WTC11 (cell line): ENCODE data around the gene PNMA8C. TPM values are rescaled to one million over a fixed set of nuclear protein-coding genes. Genes with fewer than 3 reads are reported as not detected.

ENCODE experiments used
- ATAC-seq: fragments of 200-7000 bp; cut with Tn5 transposase; 2 replicates; pipeline ENCODE4 v1.10.0; 2021; ENCODE audit warnings: mild to moderate bottlenecking, moderate library complexity
- CTCF ChIA-PET: fragments of 300-600 bp; sonication (Branson Sonifier 250); formaldehyde crosslinking; loops from one replicate; lab custom pipeline; 2021; ENCODE audit warnings: antibody characterized with exemption; lab: Charles Lee
- POLR2A ChIA-PET: fragments of 350-600 bp; sonication (Branson Sonifier 250); formaldehyde crosslinking; loops from one replicate; lab custom pipeline; 2021; ENCODE audit warnings: antibody characterized with exemption; lab: Charles Lee
- DNase-seq: peaks from one replicate; pipeline ENCODE4 v3.0.0; 2021; ENCODE audit warnings: low spot score
- H3K27ac Mint-ChIP-seq: 2 replicates; pipeline ENCODE4 v1.8.0; 2021; ENCODE audit warnings: mixed read lengths
- H3K27me3 Mint-ChIP-seq: 2 replicates; pipeline ENCODE4 v1.8.0; 2021; ENCODE audit warnings: low read depth, mild to moderate bottlenecking, moderate library complexity, mixed read lengths
- H3K36me3 Mint-ChIP-seq: 2 replicates; pipeline ENCODE4 v1.8.0; 2021; ENCODE audit warnings: mixed read lengths
- H3K4me1 Mint-ChIP-seq: 2 replicates; pipeline ENCODE4 v1.8.0; 2022; ENCODE audit warnings: mixed read lengths
- H3K4me3 Mint-ChIP-seq: 2 replicates; pipeline ENCODE4 v1.8.0; 2021; ENCODE audit warnings: mild to moderate bottlenecking, moderate library complexity, mixed read lengths
- H3K9me3 Mint-ChIP-seq: 2 replicates; pipeline ENCODE4 v1.8.0; 2021; ENCODE audit warnings: mixed read lengths
- AFF4 ChIP-seq: sonication (generic); formaldehyde crosslinking; IDR thresholded peaks from 2 replicates; pipeline ENCODE4 v1.8.1; 2023; ENCODE audit warnings: mild to moderate bottlenecking, missing genetic modification reagents, borderline replicate concordance
- CDX4 ChIP-seq: fragments of 250-450 bp; sonication (Bioruptor Pico); IDR thresholded peaks from 2 replicates; pipeline ENCODE4 v1.9.0; 2021; ENCODE audit warnings: moderate library complexity, mild to moderate bottlenecking, inconsistent platforms, borderline replicate concordance
- E2F1 ChIP-seq: sonication (generic); formaldehyde crosslinking; IDR thresholded peaks from 2 replicates; pipeline ENCODE4 v1.8.0; 2022; ENCODE audit warnings: mild to moderate bottlenecking, missing genetic modification reagents
- ETV6 ChIP-seq: sonication (generic); formaldehyde crosslinking; IDR thresholded peaks from 2 replicates; pipeline ENCODE4 v1.8.1; 2022; ENCODE audit warnings: mild to moderate bottlenecking, missing genetic modification reagents
- FOXK1 ChIP-seq: sonication (generic); formaldehyde crosslinking; IDR thresholded peaks from 2 replicates; pipeline ENCODE4 v1.8.0; 2022; ENCODE audit warnings: mild to moderate bottlenecking, moderate library complexity, missing genetic modification reagents
- FOXP1 ChIP-seq: sonication (generic); formaldehyde crosslinking; IDR thresholded peaks from 2 replicates; pipeline ENCODE4 v1.8.0; 2022; ENCODE audit warnings: missing genetic modification reagents, mild to moderate bottlenecking, moderate library complexity, borderline replicate concordance
- FOXP4 ChIP-seq: sonication (generic); formaldehyde crosslinking; IDR thresholded peaks from 2 replicates; pipeline ENCODE4 v1.8.0; 2022; ENCODE audit warnings: mild to moderate bottlenecking, missing genetic modification reagents
- GABPB1 ChIP-seq: sonication (generic); formaldehyde crosslinking; IDR thresholded peaks from 2 replicates; pipeline ENCODE4 v1.8.1; 2023; ENCODE audit warnings: mild to moderate bottlenecking, missing genetic modification reagents
- IRF2 ChIP-seq: sonication (generic); formaldehyde crosslinking; IDR thresholded peaks from 2 replicates; pipeline ENCODE4 v1.8.0; 2022; ENCODE audit warnings: low read depth, missing genetic modification reagents, borderline replicate concordance
- JAZF1 ChIP-seq: fragments of 250-450 bp; sonication (Bioruptor Pico); IDR thresholded peaks from 2 replicates; pipeline ENCODE4 v1.9.0; 2021; ENCODE audit warnings: moderate library complexity, mild to moderate bottlenecking, inconsistent platforms
- MAX ChIP-seq: sonication (generic); formaldehyde crosslinking; IDR thresholded peaks from 2 replicates; pipeline ENCODE4 v1.8.0; 2022; ENCODE audit warnings: mild to moderate bottlenecking, missing genetic modification reagents
- PRRX2 ChIP-seq: fragments of 250-450 bp; sonication (Bioruptor Pico); IDR thresholded peaks from 2 replicates; pipeline ENCODE4 v1.8.0; 2021; ENCODE audit warnings: mild to moderate bottlenecking
- SMAD3 ChIP-seq: sonication (generic); formaldehyde crosslinking; IDR thresholded peaks from 2 replicates; pipeline ENCODE4 v1.8.0; 2022; ENCODE audit warnings: missing genetic modification reagents, mild to moderate bottlenecking, borderline replicate concordance
- TEAD4 ChIP-seq: sonication (generic); formaldehyde crosslinking; IDR thresholded peaks from 2 replicates; pipeline ENCODE4 v1.8.0; 2022; ENCODE audit warnings: mild to moderate bottlenecking, missing genetic modification reagents
- USF1 ChIP-seq: sonication (generic); formaldehyde crosslinking; IDR thresholded peaks from 2 replicates; pipeline ENCODE4 v1.8.0; 2022; ENCODE audit warnings: mild to moderate bottlenecking, missing genetic modification reagents
- USF2 ChIP-seq: sonication (generic); formaldehyde crosslinking; IDR thresholded peaks from 2 replicates; pipeline ENCODE4 v1.8.1; 2023; ENCODE audit warnings: mild to moderate bottlenecking, missing genetic modification reagents, moderate library complexity
- ZNF396 ChIP-seq: fragments of 250-450 bp; sonication (Bioruptor Pico); IDR thresholded peaks from 2 replicates; pipeline ENCODE4 v1.8.0; 2021; ENCODE audit warnings: mild to moderate bottlenecking, moderate library complexity, borderline replicate concordance
- ZNF423 ChIP-seq: fragments of 250-450 bp; sonication (Bioruptor Pico); IDR thresholded peaks from 2 replicates; pipeline ENCODE4 v2.1.2; 2022; ENCODE audit warnings: mild to moderate bottlenecking, moderate library complexity
- total RNA-seq: library from RNA; stranded (reverse); gene quantifications from 3 replicates; pipeline ENCODE4 v1.2.3, GENCODE V29; 2021

Gene PNMA8C
- total RNA-seq, 1 experiment from 2014 or later = 1.2 TPM

GRCh38 chr19:46408664-46409039, 20.1 kb downstream of the PNMA8C start:
- CTCF ChIA-PET = interaction anchor here (0.9 to 2.0 kb wide), 7 partner anchors 12 to 129 kb away, joined by 3 to 11 read pairs (median 4); no protein-coding TSS in a partner anchor
- ATAC-seq (no peak), DNase-seq (no peak)
- Mint-ChIP-seq H3K27me3 (peaks cover 29% of the 10 kb centered on the region), H3K36me3 (peaks cover 13% of the 10 kb centered on the region), H3K4me1 (peaks cover 65% of the 10 kb centered on the region), H3K9me3 (no peaks in the 10 kb centered on the region), H3K4me3 (peak overlapping the region; percentile 81), H3K27ac (peak overlapping the region; percentile 91)
- TF ChIP-seq FOXK1 (CRISPR knock-in tag) = 0 out of 2 replicates have a peak, but pooled peaks have one; percentile 21
- no peak for TF ChIP-seq IRF2 (CRISPR knock-in tag)
- TF ChIP-seq FOXP1 (CRISPR knock-in tag) = 0 out of 2 replicates have a peak, but pooled peaks have one; percentile 12
- POLR2A ChIA-PET = interaction anchor here (0.6 to 1.2 kb wide), 2 partner anchors 33 to 79 kb away, joined by 3 to 8 read pairs; no protein-coding TSS in a partner anchor

GRCh38 chr19:46407856-46408663, 20.7 kb downstream of the PNMA8C start:
- DNase-seq = no peak
- H3K36me3 Mint-ChIP-seq = peaks cover 13% of the 10 kb centered on the region
- 0 out of 2 replicates have a peak, but pooled peaks have one; percentile 26 for TF ChIP-seq MAX (CRISPR knock-in tag)
- no peak for TF ChIP-seq GABPB1 (CRISPR knock-in tag)
- TF ChIP-seq FOXP4 (CRISPR knock-in tag) = no peak
- TF ChIP-seq PRRX2 (CRISPR knock-in tag) = no peak
- no peak for TF ChIP-seq CDX4 (CRISPR knock-in tag)
- TF ChIP-seq ETV6 (CRISPR knock-in tag) = 0 out of 2 replicates have a peak, but pooled peaks have one; percentile 24
- TF ChIP-seq TEAD4 (CRISPR knock-in tag) = no peak
- TF ChIP-seq SMAD3 (CRISPR knock-in tag) = no peak
- TF ChIP-seq ZNF423 (CRISPR knock-in tag) = no peak
- no peak for TF ChIP-seq JAZF1
- TF ChIP-seq AFF4 = 0 out of 2 replicates have a peak, but pooled peaks have one; percentile 20
- no peak for TF ChIP-seq ZNF396 (CRISPR knock-in tag)
- peak; percentile 38; the same call in 1 of the 2 replicates for TF ChIP-seq USF1 (CRISPR knock-in tag)
- 0 out of 2 replicates have a peak, but pooled peaks have one; percentile 36 for TF ChIP-seq E2F1 (CRISPR knock-in tag)
- TF ChIP-seq USF2 (CRISPR knock-in tag) = peak; percentile 48; the same call in 1 of the 2 replicates
- peaks cover 66% of the 10 kb centered on the region for H3K4me1 Mint-ChIP-seq
- ChIA-PET CTCF (interaction anchor here (0.6 to 2.0 kb wide), 6 partner anchors 24 to 323 kb away, joined by 3 to 11 read pairs (median 6); no protein-coding TSS in a partner anchor), POLR2A (interaction anchor here (0.6 to 1.2 kb wide), 2 partner anchors 33 to 79 kb away, joined by 3 to 8 read pairs; no protein-coding TSS in a partner anchor)
- H3K27me3 Mint-ChIP-seq = peaks cover 35% of the 10 kb centered on the region
- no peaks in the 10 kb centered on the region for H3K9me3 Mint-ChIP-seq
- H3K4me3 Mint-ChIP-seq = peak overlapping the region; percentile 81
- H3K27ac Mint-ChIP-seq = peak overlapping the region; percentile 91
- no peak for ATAC-seq
